ENCODE measurements around the gene GDF2.

Gene GDF2

GRCh38 chr10:47368431-47369180, 46.4 kb downstream of the GDF2 start:
- no peak for DNase-seq (ENCODE audit: low spot score)

GRCh38 chr10:47369251-47369894, 47.1 kb downstream of the GDF2 start:
- no peak for DNase-seq (ENCODE audit: low spot score)

- DNase-seq (ENCODE audit: low spot score), result no peak
These were observed 47.9 kb downstream of the GDF2 start for GRCh38 chr10:47370015-47370767.

GRCh38 chr10:47370878-47371277, 48.6 kb downstream of the GDF2 start:
- no peak for DNase-seq (ENCODE audit: low spot score)

GRCh38 chr10:47371629-47372485, 49.6 kb downstream of the GDF2 start:
- no peak for DNase-seq (ENCODE audit: low spot score)

- DNase-seq (ENCODE audit: low spot score), result no peak
These were observed 50.5 kb downstream of the GDF2 start for GRCh38 chr10:47372726-47373125.

GRCh38 chr10:47374611-47375536, 52.6 kb downstream of the GDF2 start:
- no peak for DNase-seq (ENCODE audit: low spot score)

- DNase-seq (ENCODE audit: low spot score), result no peak
These were observed 54.4 kb downstream of the GDF2 start for GRCh38 chr10:47376522-47377220.
